D721Med (cell line): ENCODE measurements around the gene NFKBIA.

ENCODE experiments used
- DNase-seq: peaks from one replicate; pipeline ENCODE4 v3.0.0; 2011; ENCODE audit warnings: low spot score; ENCODE audit not compliant: insufficient read length
- FAIRE-seq: peaks from 2 replicates; lab custom pipeline; 2011; peaks lifted over from hg19 to GRCh38; lab: Jason Lieb, UNC
- TF ChIP-seq, protein P1 (sequence below): IDR thresholded peaks from 2 replicates; pipeline ENCODE4 v1.5.1; 2012; ENCODE audit warnings: mild to moderate bottlenecking, control low read depth; ENCODE audit not compliant: insufficient read depth; ENCODE audit errors: missing control alignments

NFKBIA gene

DNA sequence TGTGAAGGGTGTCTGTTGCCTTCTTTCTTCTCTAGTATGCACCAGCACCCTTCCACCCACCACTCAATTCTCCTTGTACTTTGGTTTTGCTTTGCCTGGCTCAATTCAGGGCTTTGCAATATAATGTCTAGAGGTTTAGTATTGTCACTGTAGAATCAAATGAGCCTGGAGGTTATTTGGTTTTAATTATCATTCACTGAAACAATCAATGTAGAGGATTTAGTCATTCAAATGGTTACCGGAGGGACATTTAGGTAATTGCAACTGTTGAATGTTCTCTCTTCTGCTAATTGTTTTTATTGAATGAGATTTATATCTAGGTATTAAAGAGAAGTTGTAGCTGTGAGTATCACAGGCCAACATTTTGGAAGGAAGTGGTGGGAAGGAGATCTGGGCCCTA, 29.3 kb upstream of the NFKBIA start:
- DNase-seq (no peak), FAIRE-seq (no peak)
- TF ChIP-seq, protein P1, sequence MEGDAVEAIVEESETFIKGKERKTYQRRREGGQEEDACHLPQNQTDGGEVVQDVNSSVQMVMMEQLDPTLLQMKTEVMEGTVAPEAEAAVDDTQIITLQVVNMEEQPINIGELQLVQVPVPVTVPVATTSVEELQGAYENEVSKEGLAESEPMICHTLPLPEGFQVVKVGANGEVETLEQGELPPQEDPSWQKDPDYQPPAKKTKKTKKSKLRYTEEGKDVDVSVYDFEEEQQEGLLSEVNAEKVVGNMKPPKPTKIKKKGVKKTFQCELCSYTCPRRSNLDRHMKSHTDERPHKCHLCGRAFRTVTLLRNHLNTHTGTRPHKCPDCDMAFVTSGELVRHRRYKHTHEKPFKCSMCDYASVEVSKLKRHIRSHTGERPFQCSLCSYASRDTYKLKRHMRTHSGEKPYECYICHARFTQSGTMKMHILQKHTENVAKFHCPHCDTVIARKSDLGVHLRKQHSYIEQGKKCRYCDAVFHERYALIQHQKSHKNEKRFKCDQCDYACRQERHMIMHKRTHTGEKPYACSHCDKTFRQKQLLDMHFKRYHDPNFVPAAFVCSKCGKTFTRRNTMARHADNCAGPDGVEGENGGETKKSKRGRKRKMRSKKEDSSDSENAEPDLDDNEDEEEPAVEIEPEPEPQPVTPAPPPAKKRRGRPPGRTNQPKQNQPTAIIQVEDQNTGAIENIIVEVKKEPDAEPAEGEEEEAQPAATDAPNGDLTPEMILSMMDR = no peak

DNA sequence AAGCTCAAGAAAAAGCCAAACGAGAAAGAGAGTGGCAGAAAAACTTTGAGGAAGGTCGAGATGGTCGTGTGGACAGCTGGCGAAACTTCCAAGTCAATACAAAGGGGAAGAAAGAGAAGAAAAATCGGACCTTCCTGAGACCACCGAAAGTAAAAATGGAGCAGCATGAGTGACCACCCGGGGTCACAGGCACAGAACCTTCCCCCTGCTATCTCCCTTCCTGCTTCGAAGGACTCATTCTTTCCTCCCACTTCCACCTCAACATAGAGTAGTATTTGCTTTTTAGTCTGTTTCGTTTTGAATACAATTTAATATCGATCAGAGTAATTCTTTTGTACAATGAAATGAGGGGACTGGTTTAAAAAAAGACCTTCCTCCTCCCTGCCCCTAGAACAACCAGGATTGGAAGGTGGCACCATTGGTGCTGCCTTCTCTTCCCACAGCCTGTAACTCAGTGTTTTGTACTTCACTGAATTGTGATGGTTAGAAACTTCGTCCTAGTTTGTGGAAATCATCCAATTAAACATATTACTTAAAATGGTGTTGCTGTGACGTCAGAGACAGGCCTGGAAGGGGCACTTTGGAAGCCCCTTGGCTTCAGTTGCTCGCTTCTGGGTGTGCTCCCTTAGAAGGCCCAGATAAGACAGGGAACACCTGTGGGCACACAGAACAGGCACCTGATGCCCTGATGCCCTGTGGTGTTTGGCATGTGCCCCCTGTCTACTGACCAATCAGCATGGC, 26.1 kb upstream of the NFKBIA start:
- no peak for FAIRE-seq
- TF ChIP-seq, protein P1 = no peak
- no peak for DNase-seq

DNA sequence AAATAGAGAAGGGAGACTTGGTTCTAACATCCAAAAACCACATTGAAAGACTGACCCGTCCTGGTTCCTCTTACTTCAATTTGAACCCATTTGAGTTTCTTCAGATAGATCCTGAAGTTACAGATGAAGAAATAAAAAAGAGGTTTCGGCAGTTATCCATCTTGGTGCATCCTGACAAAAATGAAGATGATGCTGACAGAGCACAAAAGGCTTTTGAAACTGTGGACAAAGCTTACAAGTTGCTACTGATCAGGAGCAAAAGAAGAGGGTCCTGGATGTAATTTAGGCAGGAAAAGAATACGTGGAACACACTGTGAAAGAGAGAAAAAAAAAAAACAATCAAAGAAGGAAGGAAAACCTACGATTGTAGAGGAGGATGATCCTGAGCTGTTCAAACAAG, 25.4 kb upstream of the NFKBIA start:
- TF ChIP-seq, protein P1 = no peak
- no peak for FAIRE-seq
- no peak for DNase-seq

DNA sequence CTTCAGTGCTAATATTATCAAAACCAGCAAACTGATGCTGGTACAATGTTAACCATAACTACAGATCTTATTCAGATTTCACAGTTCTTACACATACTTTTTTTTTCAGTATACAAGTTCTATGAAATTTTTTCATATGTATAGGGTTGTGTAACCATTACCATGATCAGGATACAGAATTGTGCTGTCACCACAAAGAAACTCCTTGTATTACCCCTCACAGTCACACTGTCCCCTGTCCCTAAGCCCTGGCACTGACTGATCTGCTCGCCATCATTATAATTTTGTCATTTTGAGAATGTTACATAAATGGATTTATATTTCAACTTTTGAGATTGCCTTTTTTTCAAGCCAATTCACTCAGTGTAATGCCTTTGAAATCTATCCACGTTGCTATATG, 21.3 kb upstream of the NFKBIA start:
- TF ChIP-seq, protein P1 = no peak
- DNase-seq (no peak), FAIRE-seq (no peak)

DNA sequence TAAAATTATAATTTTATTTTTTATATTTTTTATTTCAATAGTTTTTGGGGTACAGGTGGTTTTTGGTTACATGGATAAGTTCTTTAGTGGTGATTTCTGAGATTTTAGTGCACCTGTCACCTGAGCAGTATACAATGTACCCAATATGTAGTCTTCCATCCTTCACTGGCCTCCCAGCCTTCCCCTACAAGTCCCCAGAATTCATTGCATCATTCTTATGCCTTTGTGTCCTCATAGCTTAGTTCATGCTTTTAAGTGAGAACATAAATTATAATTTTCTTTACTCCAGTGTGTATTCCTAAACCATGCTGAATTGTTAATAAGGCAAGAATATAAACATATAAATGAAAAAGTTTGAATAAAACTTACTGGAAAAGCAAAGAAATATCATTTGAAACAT, 19.1 kb upstream of the NFKBIA start:
- DNase-seq (no peak), FAIRE-seq (no peak)
- TF ChIP-seq, protein P1 = no peak

DNA sequence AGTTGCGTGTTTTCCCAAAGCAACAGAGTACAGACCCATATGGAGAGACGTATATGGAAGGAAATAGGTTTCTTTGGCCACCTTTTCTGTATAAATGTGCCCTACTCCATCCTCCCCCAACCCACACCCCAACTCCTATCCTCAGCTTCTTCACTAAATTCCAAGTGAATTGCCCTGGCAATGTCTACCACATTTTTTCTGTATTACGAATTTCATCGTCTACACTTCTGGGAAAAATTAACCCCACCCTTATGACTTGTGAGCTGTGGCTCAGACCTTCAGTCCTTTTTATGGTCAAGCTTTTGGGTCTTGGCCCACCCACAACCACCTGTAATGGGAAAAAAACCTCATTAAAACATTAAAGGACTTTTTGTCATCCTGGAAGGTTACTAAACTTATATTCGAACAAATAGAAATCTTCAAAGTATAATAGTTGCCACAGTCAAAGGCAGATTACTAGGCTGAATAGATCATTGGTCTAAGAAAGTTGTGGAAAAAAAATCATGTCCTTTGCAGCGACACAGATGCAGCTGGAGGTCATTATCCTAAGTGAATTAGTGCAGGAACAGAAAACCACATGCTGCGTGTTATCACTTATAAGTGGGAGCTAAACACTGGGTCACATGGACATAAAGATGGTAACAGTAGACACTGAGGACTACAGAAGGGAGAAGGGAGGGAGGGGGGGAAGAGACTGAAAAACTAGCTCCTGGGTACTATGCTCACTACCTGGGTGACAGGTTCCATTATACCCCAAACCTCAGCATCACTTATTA, 15.7 kb upstream of the NFKBIA start:
- FAIRE-seq = no peak
- TF ChIP-seq, protein P1 = no peak
- DNase-seq = no peak

DNA sequence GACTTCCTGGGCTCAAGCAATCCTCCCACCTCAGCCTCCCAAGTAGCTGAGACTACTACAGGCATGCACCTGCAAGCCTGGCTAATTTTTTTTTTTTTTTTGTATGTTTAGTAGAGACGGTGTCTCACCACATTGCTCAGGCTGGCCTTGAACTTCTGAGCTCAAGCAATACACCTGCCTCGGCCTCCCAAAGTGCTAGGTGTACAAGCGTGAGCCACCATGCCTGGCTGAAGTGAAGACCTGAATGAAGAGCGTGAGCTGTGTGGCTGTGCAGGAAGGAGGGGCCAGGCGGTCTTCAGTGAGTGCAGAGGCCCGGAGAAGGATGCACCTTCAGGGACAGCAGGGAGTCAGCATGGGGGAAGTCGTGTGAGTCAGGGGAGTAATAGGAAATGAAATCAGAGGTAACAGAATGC, 14.9 kb upstream of the NFKBIA start:
- DNase-seq = no peak
- TF ChIP-seq, protein P1 = no peak

More for the DNA sequence above, 14.9 kb upstream of the NFKBIA start:
- no peak for FAIRE-seq
